Measurements from ENCODE around the gene ZNF343.

DNA sequence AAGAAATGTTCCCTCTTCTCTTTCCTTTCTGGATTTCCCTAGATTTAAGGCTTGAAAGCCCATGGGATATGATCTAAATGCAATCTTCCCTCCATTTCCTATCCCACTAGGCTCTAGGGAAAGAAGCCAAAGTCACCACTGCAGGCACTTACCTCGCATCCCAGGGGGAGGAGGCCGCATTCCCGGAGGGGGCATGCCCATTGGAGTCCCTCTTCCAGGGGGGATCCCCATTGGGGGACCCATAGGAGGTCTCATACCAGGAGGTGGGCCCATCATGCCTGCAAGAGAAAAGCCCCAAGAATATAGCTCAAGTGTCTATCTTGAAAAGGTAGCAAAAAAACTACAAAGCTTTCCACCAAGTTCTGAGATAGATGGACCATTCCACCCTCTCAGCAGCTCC lies 46.2 kb downstream of the ZNF343 start:
- TF ChIP-seq, protein P1, sequence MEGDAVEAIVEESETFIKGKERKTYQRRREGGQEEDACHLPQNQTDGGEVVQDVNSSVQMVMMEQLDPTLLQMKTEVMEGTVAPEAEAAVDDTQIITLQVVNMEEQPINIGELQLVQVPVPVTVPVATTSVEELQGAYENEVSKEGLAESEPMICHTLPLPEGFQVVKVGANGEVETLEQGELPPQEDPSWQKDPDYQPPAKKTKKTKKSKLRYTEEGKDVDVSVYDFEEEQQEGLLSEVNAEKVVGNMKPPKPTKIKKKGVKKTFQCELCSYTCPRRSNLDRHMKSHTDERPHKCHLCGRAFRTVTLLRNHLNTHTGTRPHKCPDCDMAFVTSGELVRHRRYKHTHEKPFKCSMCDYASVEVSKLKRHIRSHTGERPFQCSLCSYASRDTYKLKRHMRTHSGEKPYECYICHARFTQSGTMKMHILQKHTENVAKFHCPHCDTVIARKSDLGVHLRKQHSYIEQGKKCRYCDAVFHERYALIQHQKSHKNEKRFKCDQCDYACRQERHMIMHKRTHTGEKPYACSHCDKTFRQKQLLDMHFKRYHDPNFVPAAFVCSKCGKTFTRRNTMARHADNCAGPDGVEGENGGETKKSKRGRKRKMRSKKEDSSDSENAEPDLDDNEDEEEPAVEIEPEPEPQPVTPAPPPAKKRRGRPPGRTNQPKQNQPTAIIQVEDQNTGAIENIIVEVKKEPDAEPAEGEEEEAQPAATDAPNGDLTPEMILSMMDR (IDR thresholded peaks at IDR 0.05): no peak
- TF ChIP-seq POLR2A (IDR thresholded peaks at IDR 0.05): no peak
